Aorta (tissue), 5 donors: Measurements from ENCODE around the gene HIVEP3. TPM values are rescaled to one million over a fixed set of nuclear protein-coding genes. Genes with fewer than 3 reads are reported as not detected.
"Not testable (repeated sequence)": the region's sequence is repeated elsewhere in the genome, so short reads cannot be mapped to it uniquely, and the experiment has no call there.

ENCODE experiments used
- ATAC-seq: fragments of 200-7000 bp; cut with Tn5 transposase; one replicate; pipeline ENCODE4 v1.9.1; 2022; ENCODE audit warnings: moderate library complexity; ENCODE audit not compliant: low FRiP score
- DNase-seq, 2 donors: peaks; one replicate each; pipeline ENCODE4 v3.0.0-alpha.2; 2020
- H3K27ac ChIP-seq, 2 donors: one replicate each; pipeline ENCODE4 v1.5.1; 2013; ENCODE audit warnings: low read length in 2 of 2, mild to moderate bottlenecking in 2 of 2, moderate library complexity in 2 of 2, control low read depth in 1 of 2, inconsistent platforms in 1 of 2, low read depth in 1 of 2
- H3K27me3 ChIP-seq, 2 donors: one replicate each; pipeline ENCODE4 v1.6.1; 2013; ENCODE audit warnings: control low read depth in 1 of 2, low read length in 1 of 2, mild to moderate bottlenecking in 1 of 2, moderate library complexity in 1 of 2; ENCODE audit not compliant: insufficient read depth in 2 of 2, control insufficient read depth in 1 of 2
- H3K36me3 ChIP-seq, 2 donors: one replicate each; pipeline ENCODE4 v1.6.1; 2013; ENCODE audit warnings: control low read depth in 1 of 2, low read length in 1 of 2, mild to moderate bottlenecking in 1 of 2; ENCODE audit not compliant: insufficient read depth in 2 of 2, control insufficient read depth in 1 of 2
- H3K4me1 ChIP-seq, 2 donors: one replicate each; pipeline ENCODE4 v1.6.1; 2013; ENCODE audit warnings: low read length in 2 of 2, control low read depth in 1 of 2, mild to moderate bottlenecking in 1 of 2, moderate library complexity in 1 of 2; ENCODE audit not compliant: insufficient read depth in 2 of 2, control insufficient read depth in 1 of 2
- H3K4me3 ChIP-seq, 2 donors: one replicate each; pipeline ENCODE4 v1.5.1; 2013; ENCODE audit warnings: low read length in 2 of 2, control low read depth in 1 of 2, mild to moderate bottlenecking in 1 of 2
- H3K9me3 ChIP-seq: one replicate; pipeline ENCODE4 v1.6.1; 2013; ENCODE audit warnings: mild to moderate bottlenecking, low read length; ENCODE audit not compliant: control insufficient read depth
- WGBS, 2 donors: extraction: QIAGEN DNeasy Blood & Tissue Kit; methylation state at CpG; one replicate each; pipeline ENCODE4 v1.1.7; 2013; 5-methylcytosine and 5-hydroxymethylcytosine counted together
- intact Hi-C, 2 donors: fragments of 100-400 bp; cut with DNase I; formaldehyde crosslinking; loops; one replicate each; pipeline versions ENCODE4 v1.14.2 to v1.15.0; 2022
- polyA plus RNA-seq, 2 donors: library from polyadenylated mRNA; stranded (reverse); fragments of 200-250 nt; gene quantifications; one replicate each; pipeline ENCODE4 v1.2.3, GENCODE V29; 2013
- total RNA-seq, 2 donors: library from RNA; stranded (reverse); fragmentation: NEBNext Ultra II Directional; extraction: Animal tissue kit (Norgen Biotek cat#: 25700); gene quantifications; one replicate each; pipeline ENCODE4 v1.2.1, GENCODE V29; 2021
- donor health status: healthy with polysubstance abuse.
- donor health status: Bipolar disorder and iron deficiency.
- donor health status: DM: no; HTN: no; CAD: no.
- donor health status: DM: no; HTN: no; CAD: no.
- donor health status: DM: yes; HTN: yes; CAD: no.

Gene HIVEP3
- total and polyA plus RNA-seq, 4 donors, result 1.6 to 6.3 (median 4.0) TPM

GRCh38 chr1:41935226-41935625 is 16.5 kb upstream of the HIVEP3 start:
- ATAC-seq (no peak), DNase-seq (no peak)
- H3K9me3 ChIP-seq, result peaks cover 2% of the 10 kb centered on the region
- H3K4me3 ChIP-seq, result no peak overlapping the region
- no peak overlapping the region for H3K27ac ChIP-seq
- WGBS, 2 donors, result 73 to 81% methylated on average over 1 of the region's 1 CpG
- no peaks in the 10 kb centered on the region for H3K4me1 ChIP-seq
- no peaks in the 10 kb centered on the region for H3K27me3 ChIP-seq
- H3K36me3 ChIP-seq, result no peaks in the 10 kb centered on the region
- intact Hi-C loops, result no loop called here

GRCh38 chr1:41933106-41933505 is 14.4 kb upstream of the HIVEP3 start:
- 93 to 96% methylated on average over 1 of the region's 1 CpG for WGBS, 2 donors

GRCh38 chr1:41931578-41931977 is 12.9 kb upstream of the HIVEP3 start:
- H3K9me3 ChIP-seq, result no peaks in the 10 kb centered on the region

More at GRCh38 chr1:41933106-41933505, 14.4 kb upstream of the HIVEP3 start:
- intact Hi-C loops, result no loop called here
- H3K27me3 ChIP-seq, result no peaks in the 10 kb centered on the region
- ATAC-seq (no peak), DNase-seq (no peak)
- H3K36me3 ChIP-seq, result no peaks in the 10 kb centered on the region
- no peaks in the 10 kb centered on the region for H3K4me1 ChIP-seq
- peaks cover 2% of the 10 kb centered on the region for H3K9me3 ChIP-seq
- H3K27ac ChIP-seq, result no peak overlapping the region
- no peak overlapping the region for H3K4me3 ChIP-seq

GRCh38 chr1:41927118-41927517 is 8.4 kb upstream of the HIVEP3 start:
- Histone ChIP-seq H3K4me1 (no peaks in the 10 kb centered on the region), H3K36me3 (no peaks in the 10 kb centered on the region), H3K9me3 (peaks cover 1% of the 10 kb centered on the region), H3K27ac (no peak overlapping the region), H3K27me3 (no peaks in the 10 kb centered on the region), H3K4me3 (no peak overlapping the region)
- DNase-seq, result no peak
- intact Hi-C loops, result no loop called here
- ATAC-seq, result no peak

More at GRCh38 chr1:41931578-41931977, 12.9 kb upstream of the HIVEP3 start:
- 76 to 78% methylated on average over 3 of the region's 3 CpGs for WGBS, 2 donors
- Histone ChIP-seq H3K27me3 (no peaks in the 10 kb centered on the region), H3K4me1 (no peaks in the 10 kb centered on the region), H3K36me3 (no peaks in the 10 kb centered on the region), H3K27ac (no peak overlapping the region), H3K4me3 (no peak overlapping the region)
- intact Hi-C loops, result no loop called here
- DNase-seq, result no peak
- ATAC-seq, result no peak

- intact Hi-C loops, result no loop called here
- ATAC-seq, result no peak
- 55 to 58% methylated on average over 1 of the region's 1 CpG for WGBS, 2 donors
These were observed 7.0 kb upstream of the HIVEP3 start for GRCh38 chr1:41925712-41926111.

GRCh38 chr1:41924911-41925310 is 6.2 kb upstream of the HIVEP3 start:
- Histone ChIP-seq H3K9me3 (peaks cover 1% of the 10 kb centered on the region), H3K27ac (no peak overlapping the region), H3K4me3 (no peak overlapping the region), H3K4me1 (no peaks in the 10 kb centered on the region), H3K36me3 (no peaks in the 10 kb centered on the region), H3K27me3 (no peaks in the 10 kb centered on the region)
- ATAC-seq (no peak), DNase-seq (no peak)
- WGBS, 2 donors, result 23 to 25% methylated on average over 2 of the region's 2 CpGs
- intact Hi-C loops, result no loop called here

More at GRCh38 chr1:41925712-41926111, 7.0 kb upstream of the HIVEP3 start:
- no peaks in the 10 kb centered on the region for H3K4me1 ChIP-seq
- H3K36me3 ChIP-seq, result no peaks in the 10 kb centered on the region
- H3K27me3 ChIP-seq, result no peaks in the 10 kb centered on the region
- peaks cover 1% of the 10 kb centered on the region for H3K9me3 ChIP-seq
- H3K27ac ChIP-seq, result no peak overlapping the region
- H3K4me3 ChIP-seq, result no peak overlapping the region
- DNase-seq, result no peak

GRCh38 chr1:41921271-41921670 is 2.5 kb upstream of the HIVEP3 start:
- H3K27me3 ChIP-seq, H3K4me3 ChIP-seq, H3K27ac ChIP-seq, H3K36me3 ChIP-seq, intact Hi-C loops, ATAC-seq, DNase-seq, H3K4me1 ChIP-seq, H3K9me3 ChIP-seq: not testable (repeated sequence)
- WGBS, 2 donors, result 94 to 98% methylated on average over 2 of the region's 2 CpGs

- H3K4me1 ChIP-seq, result no peaks in the 10 kb centered on the region
- WGBS, 2 donors, result 90 to 92% methylated on average over 2 of the region's 2 CpGs
- no peak overlapping the region for H3K27ac ChIP-seq
- H3K27me3 ChIP-seq, result no peaks in the 10 kb centered on the region
- ATAC-seq (no peak), DNase-seq (no peak)
- H3K36me3 ChIP-seq, result no peaks in the 10 kb centered on the region
- intact Hi-C loops, result no loop called here
- H3K9me3 ChIP-seq, result peaks cover 1% of the 10 kb centered on the region
- H3K4me3 ChIP-seq, result no peak overlapping the region
These were observed 1.9 kb upstream of the HIVEP3 start for GRCh38 chr1:41920658-41921057.

GRCh38 chr1:41919764-41920397 is 1.2 kb upstream of the HIVEP3 start:
- ATAC-seq, result peak; percentile 55
- Histone ChIP-seq H3K36me3 (no peaks in the 10 kb centered on the region), H3K27me3 (no peaks in the 10 kb centered on the region), H3K4me1 (no peaks in the 10 kb centered on the region), H3K9me3 (peaks cover 1% of the 10 kb centered on the region), H3K4me3 (no peak overlapping the region), H3K27ac (no peak overlapping the region)
- DNase-seq, result peak in 1 of 2 donors; percentile 65
- 45 to 51% methylated on average over 18 of the region's 18 CpGs for WGBS, 2 donors
- intact Hi-C loops, result no loop called here
